Stimulated activated CD4-positive, alpha-beta T cell treated with anti-CD3 and anti-CD28 coated beads, Interleukin-15, amount 100 ng/mL, for 24 hours (primary cell): ENCODE data around the gene MAP3K13.

ENCODE experiments used
- DNase-seq: peaks from one replicate; pipeline ENCODE4 v3.0.0-alpha.2; 2020

Gene MAP3K13

DNA sequence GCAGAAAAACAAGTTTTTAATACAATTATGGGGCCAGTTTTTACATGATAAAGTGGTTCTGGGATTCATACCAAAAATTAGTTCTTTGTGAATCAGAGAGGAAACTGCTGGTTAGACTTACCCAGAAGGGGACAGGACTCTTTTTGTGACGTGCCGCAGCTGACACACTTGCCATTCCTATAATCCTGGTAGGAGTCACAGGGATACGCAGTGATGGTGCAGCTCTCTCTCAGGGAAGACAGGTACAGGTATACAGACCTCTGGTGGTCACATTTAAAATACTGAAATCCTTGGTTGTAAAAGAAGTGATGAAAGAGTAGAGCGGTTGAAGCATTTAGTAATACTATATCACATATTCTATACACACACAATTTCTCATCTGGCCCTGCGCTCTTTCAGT, 156.1 kb downstream of the MAP3K13 start:
- DNase-seq, result no peak

DNA sequence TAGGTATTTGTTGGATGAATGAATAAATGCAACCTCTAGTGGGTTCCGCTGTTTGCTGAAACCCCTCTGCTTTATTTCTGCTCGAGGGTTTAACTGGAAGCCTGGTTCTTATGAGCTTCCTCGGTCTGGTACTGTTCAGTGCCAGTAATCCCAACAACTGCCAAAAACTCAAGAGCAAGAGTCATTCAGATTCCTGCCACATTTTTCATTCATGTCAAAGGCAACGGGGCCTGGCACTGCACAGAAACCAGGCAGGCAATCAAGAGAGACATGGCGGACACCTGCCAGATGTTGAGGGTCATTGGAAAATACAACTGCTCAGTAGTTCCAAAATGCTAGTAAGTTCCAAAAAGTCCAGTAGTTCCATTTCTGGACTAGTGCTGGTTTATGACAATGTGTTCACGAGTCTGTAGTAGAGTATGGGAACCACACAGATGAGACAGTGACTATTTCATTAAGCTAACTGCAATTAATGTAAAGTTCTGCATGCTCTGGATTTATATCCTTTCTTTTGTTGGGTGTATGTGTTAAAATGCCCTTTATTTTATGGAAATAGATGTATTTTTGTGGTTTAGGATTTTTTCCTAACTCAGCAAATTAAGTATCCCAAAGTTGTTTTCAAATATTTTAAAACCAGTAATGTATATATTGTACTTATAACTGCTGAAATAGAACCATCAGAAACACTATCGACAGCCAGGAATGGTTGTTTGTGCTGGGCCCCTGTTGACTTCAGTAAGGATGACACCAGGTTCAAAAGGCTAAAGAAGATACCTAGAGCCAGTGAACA, 158.6 kb downstream of the MAP3K13 start:
- DNase-seq, result no peak

DNA sequence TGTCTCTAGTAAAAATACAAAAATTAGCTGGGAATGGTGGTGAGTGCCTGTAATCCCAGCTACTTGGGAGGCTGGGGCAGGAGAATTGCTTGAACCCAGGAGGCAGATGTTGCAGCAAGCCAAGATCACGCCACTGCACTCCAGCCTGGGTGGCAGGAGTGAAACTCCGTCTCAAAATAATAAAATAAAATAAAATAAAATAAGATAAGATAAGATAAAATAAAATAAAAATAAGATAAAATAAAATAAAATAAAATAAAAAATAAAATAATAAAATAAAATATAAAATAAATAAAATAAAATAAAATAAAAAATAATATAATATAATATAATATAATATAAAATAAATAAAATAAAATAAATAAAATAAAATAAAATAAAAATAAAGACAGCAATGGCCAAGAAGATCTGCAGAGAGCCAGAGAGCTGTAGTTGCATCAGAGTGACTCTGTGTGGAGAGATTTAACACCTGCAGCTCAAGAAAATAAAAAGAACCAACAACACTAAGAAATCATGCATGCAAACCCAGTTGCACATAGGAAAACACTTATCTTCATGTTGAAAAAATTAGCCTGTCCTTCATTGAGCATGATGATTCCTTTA, 163.5 kb downstream of the MAP3K13 start:
- DNase-seq, result no peak

DNA sequence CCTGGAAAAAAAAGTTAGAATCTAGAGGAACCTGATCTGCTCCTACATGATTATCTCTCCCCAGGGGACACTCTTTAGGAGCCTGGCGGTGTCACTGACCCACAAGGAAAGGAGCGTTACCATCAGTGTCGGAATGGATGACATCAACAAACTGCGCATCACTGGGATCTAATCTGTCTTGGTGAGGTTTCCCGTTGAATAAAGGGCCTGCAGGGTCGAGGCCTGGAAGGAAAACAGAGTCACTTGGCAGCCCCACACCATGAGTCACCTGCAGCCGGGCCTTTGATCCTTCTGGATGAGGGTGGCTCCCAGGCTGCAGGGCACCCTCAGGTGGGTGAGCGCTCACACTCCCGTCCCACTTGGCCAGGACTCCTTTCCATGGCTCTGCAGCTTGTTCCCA, 164.4 kb downstream of the MAP3K13 start:
- no peak for DNase-seq

DNA sequence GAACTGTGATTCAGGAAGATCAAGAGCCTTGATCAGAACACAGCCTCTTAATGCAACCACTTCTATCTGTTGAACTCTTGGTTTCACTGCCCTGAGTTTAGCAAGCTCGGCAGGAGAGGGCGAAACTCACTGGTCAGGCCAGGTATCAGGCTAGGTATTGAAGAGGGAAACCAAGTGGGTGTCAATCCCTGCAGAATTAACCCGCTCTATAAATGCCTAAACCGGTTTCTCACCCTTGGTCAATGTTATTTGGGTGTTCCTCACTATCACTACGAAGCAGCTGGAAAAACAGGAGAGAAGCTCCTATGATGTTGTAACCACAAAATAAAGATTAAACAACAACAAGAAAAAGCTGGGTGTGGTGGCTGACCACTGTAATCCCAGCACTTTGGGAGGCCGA, 165.6 kb downstream of the MAP3K13 start:
- no peak for DNase-seq

DNA sequence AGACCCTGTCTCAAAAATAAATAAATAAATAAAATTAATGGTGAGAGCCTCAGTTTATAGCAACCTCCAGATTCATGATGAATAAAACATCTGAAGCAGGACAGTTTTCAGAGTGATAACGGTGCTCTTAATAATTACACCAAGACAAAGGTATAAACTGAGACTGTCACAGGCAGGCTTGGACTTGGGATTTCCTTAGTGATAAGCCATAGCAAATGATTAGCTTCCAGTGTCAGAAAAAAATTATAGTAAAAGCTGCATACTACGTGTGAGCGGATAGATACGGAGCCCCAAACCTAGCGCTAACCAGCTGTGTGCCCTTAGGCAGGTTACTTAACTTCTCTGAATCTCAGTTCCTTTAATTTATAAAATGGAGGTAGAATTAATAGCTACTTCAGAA, 167.9 kb downstream of the MAP3K13 start:
- no peak for DNase-seq

DNA sequence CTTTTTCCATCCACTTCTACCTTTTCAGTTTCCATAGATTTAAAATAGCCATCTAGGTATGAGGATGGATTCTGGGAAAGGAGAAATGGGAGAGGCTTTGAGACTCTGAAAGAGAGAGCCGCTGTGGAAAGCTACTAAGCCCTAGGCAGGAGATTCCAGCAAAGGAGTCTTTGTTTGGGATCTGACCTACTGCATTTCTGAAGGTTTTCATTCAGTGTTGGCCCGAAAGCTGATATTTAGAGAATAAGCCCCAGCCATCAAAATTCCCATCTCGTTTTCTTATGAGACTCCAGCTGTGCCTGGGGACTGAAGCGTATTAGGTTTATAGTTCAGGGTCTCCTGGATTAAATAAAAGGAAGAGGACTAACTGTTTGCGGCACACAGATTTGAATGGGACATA, 170.0 kb downstream of the MAP3K13 start:
- DNase-seq, result no peak

DNA sequence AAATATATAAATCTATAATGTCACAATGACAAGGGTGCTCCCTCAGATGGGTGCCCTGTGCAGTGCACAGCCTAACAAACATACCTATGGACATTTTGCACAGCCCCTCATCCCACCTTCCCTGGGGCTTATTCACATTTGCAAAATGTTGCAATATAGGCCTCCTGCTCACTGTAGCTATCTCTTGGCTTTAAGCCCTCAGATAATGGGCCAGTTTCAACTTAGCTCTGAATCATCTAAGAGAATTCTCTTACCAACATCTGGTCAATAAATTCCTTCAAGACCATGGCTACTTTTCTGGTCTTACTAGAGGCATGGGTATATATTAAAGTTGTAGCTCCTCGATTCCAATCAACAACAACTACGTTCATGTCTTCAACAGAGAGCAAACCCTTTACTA, 171.6 kb downstream of the MAP3K13 start:
- DNase-seq, result no peak

DNA sequence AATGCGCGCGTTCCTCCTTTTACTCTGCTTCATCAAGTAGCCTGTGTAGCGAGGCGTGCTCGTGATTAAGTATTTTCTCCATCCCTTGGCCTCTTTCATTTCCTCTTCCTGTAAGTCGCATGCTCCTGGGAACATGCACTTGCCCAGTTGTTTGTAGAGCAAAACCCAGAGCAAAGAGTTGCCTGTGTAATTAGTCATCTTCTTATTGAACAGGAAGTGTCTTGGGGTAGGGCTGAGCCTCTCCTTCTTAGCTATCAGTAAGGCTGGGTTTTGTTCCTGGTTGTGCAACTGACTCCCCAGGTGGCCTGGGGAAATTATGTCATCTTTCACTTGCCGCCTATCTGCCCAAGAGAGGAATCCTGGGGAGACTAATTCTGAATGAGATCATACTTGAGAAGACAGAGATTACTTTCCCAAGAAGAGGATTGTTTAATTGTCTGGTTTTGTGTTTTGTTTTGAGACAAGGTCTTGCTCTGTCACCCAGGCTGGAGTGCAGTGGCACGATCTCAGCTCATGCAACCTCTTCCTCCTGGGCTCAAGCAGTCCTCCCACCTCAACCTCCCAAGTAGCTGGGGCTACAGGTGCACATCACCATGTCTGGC, 174.5 kb downstream of the MAP3K13 start:
- peak; percentile 64 for DNase-seq
